ENCODE measurements around the gene RNF215.

The RNF215 gene

DNA sequence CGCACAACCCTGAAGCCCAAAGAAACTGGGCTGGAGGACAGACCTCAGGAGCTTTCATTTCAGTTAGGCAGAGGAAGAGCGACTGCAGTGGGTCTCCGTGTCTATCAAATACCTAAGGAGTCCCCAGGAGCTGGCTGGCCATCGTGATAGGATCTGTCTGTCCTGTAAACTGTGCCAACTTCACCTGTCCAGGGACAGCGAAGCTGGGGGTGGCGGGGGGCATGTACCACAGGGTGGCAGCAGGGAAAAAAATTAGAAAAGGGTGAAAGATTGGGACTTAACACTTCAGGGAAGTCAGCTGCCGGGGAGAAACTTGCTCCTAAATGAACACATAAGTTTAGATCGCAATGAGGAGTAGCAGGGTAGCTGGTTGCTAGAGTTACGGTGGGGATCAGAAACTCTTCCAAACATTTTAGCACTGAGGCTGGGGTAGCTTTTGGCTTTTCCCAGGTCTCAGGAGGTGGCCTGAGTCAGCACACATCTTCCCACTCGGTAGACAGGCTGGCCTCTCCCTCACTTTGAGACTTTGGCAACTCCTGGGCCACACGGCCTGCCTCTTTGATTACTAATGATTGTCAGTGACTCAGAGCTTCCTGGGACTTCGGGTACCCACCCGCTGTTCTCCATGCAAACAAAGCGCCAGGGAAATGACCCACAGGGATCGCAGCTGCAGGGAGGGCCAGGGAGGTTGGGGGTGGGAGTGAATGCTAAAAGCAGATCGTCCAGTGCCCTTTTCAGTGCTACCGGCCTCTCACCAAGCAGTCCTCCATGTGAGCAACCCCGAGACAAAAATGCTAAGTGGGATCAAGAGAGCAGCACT, 35.5 kb upstream of the RNF215 start:
- peak overlapping the region; percentile 43 for H3K4me3 ChIP-seq (ENCODE audit: low read depth, low read length)
- TF ChIP-seq, protein P1, sequence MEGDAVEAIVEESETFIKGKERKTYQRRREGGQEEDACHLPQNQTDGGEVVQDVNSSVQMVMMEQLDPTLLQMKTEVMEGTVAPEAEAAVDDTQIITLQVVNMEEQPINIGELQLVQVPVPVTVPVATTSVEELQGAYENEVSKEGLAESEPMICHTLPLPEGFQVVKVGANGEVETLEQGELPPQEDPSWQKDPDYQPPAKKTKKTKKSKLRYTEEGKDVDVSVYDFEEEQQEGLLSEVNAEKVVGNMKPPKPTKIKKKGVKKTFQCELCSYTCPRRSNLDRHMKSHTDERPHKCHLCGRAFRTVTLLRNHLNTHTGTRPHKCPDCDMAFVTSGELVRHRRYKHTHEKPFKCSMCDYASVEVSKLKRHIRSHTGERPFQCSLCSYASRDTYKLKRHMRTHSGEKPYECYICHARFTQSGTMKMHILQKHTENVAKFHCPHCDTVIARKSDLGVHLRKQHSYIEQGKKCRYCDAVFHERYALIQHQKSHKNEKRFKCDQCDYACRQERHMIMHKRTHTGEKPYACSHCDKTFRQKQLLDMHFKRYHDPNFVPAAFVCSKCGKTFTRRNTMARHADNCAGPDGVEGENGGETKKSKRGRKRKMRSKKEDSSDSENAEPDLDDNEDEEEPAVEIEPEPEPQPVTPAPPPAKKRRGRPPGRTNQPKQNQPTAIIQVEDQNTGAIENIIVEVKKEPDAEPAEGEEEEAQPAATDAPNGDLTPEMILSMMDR (IDR thresholded peaks at IDR 0.05; ENCODE audit: low read depth, low read length, missing control alignments), result no peak
- in situ Hi-C loops (cut with HindIII; ENCODE audit: low sequenced_read_pairs), result no loop called here
- DNase-seq (ENCODE audit: low read depth), result peak; percentile 82

DNA sequence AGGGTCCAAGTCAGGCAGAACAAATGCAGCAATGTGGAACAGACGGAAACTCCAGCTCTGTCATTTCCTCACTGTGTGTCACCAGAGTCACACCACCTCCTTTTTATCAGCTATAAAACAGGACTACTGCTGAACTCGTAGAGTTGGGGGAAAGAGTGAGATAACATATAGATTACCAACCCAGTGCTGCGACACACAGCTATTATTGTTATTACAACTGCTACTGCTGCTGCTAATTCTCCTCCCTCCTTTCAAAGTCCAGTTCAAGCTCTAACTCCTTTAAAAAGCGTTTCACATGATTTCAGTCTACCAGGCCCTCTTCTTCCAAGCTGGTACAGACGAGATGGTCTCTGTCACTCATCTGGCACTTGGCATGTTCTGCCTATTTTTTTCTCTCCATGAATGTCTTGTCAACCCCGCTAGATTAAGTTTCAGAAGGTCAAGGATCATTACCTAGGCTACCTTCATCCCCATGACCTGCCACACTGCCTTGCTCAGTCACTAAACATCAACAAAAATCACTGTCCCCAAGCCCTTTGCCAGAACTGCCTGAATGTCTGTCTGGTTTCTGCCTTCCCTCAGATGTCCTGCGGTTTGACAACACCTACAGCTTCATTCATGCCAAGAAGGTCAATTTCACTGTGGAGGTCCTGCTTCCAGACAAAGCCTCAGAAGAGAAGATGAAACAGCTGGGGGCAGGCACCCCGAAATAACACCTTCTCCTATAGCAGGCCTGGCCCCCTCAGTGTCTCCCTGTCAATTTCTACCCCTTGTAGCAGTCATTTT, 34.7 kb upstream of the RNF215 start:
- TF ChIP-seq, protein P1 (IDR thresholded peaks at IDR 0.05; ENCODE audit: low read depth, low read length, missing control alignments), result no peak
- in situ Hi-C loops (cut with HindIII; ENCODE audit: low sequenced_read_pairs), result no loop called here
- DNase-seq (ENCODE audit: low read depth), result no peak
- H3K4me3 ChIP-seq (ENCODE audit: low read depth, low read length), result no peak overlapping the region

DNA sequence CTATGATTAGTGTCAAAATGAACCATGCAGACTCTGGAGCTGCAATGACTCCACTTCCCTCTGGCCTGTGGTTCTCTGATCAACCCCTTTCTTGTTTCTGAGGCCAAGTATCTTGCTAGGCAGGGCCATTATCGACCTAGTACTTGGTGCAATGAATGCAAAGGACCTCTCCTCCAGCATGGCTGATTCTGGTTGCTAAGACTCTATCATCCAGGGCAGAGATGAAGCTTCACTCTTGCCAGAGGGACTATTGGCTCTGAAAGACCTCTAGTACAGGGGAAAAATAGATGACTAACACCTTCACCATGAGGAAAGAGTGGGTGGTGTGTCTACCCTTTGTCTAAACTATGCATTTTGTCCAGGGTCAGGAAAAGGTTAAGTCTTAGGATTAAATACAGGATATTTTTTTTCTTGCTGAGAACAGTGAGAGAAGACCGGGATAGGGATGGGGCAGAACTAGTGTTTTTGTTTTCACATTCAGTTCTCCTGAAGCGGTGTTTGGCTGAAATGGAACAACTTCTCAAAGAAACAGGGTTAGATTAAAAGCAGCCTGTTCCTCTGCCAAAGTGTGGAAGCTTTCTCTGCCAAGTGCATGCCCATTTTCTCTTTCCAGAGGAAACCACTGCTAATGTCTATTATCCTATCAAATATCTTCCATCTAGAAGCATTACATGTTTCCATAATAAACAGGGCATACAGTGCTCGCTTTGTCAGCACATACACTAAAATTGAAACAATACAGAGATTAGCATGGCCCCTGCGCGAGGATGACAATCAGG, 33.3 kb upstream of the RNF215 start:
- TF ChIP-seq, protein P1 (IDR thresholded peaks at IDR 0.05; ENCODE audit: low read depth, low read length, missing control alignments), result no peak
- no peak overlapping the region for H3K4me3 ChIP-seq (ENCODE audit: low read depth, low read length)
- in situ Hi-C loops (cut with HindIII; ENCODE audit: low sequenced_read_pairs), result no loop called here
- no peak for DNase-seq (ENCODE audit: low read depth)

DNA sequence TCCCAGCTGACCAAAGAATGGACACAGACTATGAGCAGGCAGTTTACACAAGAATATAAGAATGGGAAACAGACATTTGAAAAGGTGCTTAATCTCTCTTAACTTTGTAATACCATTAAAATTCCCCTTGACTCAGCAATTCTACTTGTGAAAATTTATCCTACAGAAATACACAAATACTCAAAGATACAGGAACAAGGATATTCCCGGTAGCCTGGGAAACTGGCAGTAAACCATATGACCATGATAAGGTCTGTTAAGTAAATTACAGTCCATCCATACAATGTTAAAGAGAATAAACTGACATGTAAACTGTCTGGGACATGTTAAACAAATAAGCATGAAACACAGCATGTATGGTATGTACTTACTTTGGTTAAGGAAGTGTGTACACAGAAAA, 29.6 kb upstream of the RNF215 start:
- in situ Hi-C loops (cut with HindIII; ENCODE audit: low sequenced_read_pairs), result no loop called here
- DNase-seq (ENCODE audit: low read depth), result no peak
- TF ChIP-seq, protein P1 (IDR thresholded peaks at IDR 0.05; ENCODE audit: low read depth, low read length, missing control alignments), result no peak
- no peak overlapping the region for H3K4me3 ChIP-seq (ENCODE audit: low read depth, low read length)

DNA sequence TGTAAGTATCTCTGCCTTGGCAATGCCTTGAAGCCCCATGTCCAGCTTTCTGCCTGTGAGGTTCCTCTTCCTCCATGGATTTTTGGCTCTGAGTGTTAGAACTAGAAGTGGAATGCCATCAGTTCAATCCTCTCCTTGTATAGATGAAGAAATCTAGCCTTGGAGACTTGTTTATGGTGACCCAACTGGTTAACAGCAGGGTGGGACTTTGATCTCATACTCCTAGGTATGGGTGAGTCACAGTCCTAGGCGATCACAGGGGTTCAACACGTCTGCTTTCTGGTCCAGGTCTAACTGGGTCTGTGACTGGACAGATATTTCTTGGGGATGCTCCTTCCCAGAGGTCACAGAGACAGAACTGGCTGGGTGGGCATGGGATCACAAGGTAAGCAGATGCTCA, 29.2 kb upstream of the RNF215 start:
- H3K4me3 ChIP-seq (ENCODE audit: low read depth, low read length), result no peak overlapping the region
- TF ChIP-seq, protein P1 (IDR thresholded peaks at IDR 0.05; ENCODE audit: low read depth, low read length, missing control alignments), result no peak
- in situ Hi-C loops (cut with HindIII; ENCODE audit: low sequenced_read_pairs), result no loop called here
- DNase-seq (ENCODE audit: low read depth), result no peak

DNA sequence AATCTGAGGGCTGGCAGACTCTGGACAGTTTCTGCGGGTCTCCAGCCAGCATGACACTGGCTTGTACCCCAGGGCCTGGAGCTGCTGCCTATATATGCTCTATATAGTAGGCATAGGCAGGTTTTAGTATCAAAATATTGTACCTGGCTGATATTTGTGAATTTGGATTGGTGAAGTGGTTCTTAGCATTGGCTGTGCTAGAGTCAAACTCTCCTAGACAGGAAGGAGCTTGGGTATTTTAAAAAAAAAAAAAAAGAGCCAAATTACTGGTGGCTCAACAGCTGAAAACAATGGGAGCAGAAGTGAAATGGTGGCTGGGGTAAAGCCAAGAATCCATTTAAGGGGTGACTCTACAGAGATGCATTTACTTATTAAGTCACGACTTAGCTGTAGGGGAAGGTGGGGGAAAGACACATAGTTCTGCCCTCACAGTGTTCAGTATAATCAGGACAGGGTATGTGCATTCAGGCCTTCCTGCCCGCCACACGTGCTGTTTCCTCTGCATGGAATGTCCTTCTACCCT, 27.4 kb upstream of the RNF215 start:
- DNase-seq (ENCODE audit: low read depth), result no peak
- TF ChIP-seq, protein P1 (IDR thresholded peaks at IDR 0.05; ENCODE audit: low read depth, low read length, missing control alignments), result no peak
- no peak overlapping the region for H3K4me3 ChIP-seq (ENCODE audit: low read depth, low read length)
- in situ Hi-C loops (cut with HindIII; ENCODE audit: low sequenced_read_pairs), result no loop called here
